ENCODE measurements around the gene NOTUM.

The NOTUM gene

DNA sequence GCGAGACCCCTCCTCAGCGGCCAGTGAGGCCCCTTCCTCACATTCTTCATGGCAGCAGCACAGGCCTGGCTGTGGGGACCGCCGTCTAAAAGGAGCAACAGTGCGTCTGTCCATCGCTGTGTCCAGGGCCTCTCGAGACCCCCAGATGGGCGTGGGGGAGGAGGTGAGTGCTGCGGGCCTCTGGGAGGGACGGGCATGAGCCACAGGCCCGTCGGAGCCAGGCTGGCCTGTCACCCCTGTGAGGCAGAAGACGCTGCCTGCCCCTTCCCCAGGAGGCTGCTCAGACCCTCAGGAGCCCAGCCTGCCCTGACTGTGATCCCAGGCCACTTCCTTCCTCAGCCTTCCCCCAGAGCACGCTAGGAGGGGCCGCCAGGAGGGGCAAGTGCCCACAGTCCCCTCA is 21.8 kb downstream of the NOTUM start:
- peaks cover 6 to 9% of the 10 kb centered on the region in 2 experiments for H3K4me1 ChIP-seq (ENCODE audit: control insufficient read depth in 1 of 2, insufficient read depth in 2 of 2, low read length in 2 of 2)
- H4K12ac ChIP-seq (ENCODE audit: low read depth, low read length): no peak overlapping the region
- no peak overlapping the region for H3K23ac ChIP-seq (ENCODE audit: low read length)
- no peak overlapping the region for H2AK5ac ChIP-seq (ENCODE audit: low read length)
- WGBS (ENCODE audit: extremely low coverage, insufficient coverage, insufficient read length): no CpG with 5 or more reads among the region's 15 CpGs
- H3K4me2 ChIP-seq (ENCODE audit: low read length): no peak overlapping the region
- no peaks in the 10 kb centered on the region for H3K27me3 ChIP-seq (ENCODE audit: insufficient read depth, low read length)
- no peak overlapping the region for H3K14ac ChIP-seq (ENCODE audit: low read length)
- no peak overlapping the region for H3K4ac ChIP-seq (ENCODE audit: low read depth, low read length)
- no peak overlapping the region for H4K91ac ChIP-seq (ENCODE audit: low read depth, low read length)
- H4K8ac ChIP-seq (ENCODE audit: low read depth, low read length): no peak overlapping the region
- H3K27ac ChIP-seq (ENCODE audit: low read depth, low read length): no peak overlapping the region
- H3K79me1 ChIP-seq (ENCODE audit: low read length): peaks cover 9% of the 10 kb centered on the region
- no peak overlapping the region for H2BK5ac ChIP-seq (ENCODE audit: low read depth, low read length, poor library complexity)
- H2BK120ac ChIP-seq (ENCODE audit: insufficient read depth, low read length, poor library complexity): no peak overlapping the region
- H3K9me3 ChIP-seq (ENCODE audit: insufficient read depth, low read depth, low read length): no peaks in the 10 kb centered on the region
- H3K36me3 ChIP-seq (ENCODE audit: control insufficient read depth in 1 of 2, insufficient read depth in 2 of 2, low read length in 2 of 2): peaks cover 4 to 7% of the 10 kb centered on the region in 2 experiments
- no peak overlapping the region for H2BK12ac ChIP-seq (ENCODE audit: low read length)
- no peak for DNase-seq
- no peak overlapping the region for H3K4me3 ChIP-seq (ENCODE audit: low read depth, low read length)
- no peak overlapping the region for H3K9ac ChIP-seq (ENCODE audit: low read length)
- H2AFZ ChIP-seq (ENCODE audit: insufficient read depth, low read length, poor library complexity): no peak overlapping the region
- no peak overlapping the region for H3K18ac ChIP-seq (ENCODE audit: low read length)
- H3K79me2 ChIP-seq (ENCODE audit: control insufficient read depth, insufficient read depth, low read length, poor library complexity): peaks cover 4% of the 10 kb centered on the region

DNA sequence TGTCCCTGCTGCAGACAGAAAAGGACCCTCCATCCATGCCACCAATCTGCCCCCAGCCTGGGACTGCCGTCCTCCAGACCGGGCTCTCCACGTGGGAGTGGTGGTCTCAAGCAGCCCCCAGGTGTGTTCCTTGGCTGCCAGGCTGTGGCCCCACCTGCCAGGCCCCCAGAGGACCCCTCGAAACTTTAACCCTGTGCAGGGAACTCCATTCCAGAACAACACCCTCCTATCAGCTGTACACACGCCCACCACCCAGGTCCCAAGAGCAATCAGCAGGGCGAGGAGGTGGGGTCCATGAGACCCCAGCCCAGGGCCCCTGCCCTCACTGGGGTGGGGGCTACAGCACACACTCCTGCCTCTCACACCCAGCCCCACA is 25.3 kb downstream of the NOTUM start:
- no peak overlapping the region for H3K27ac ChIP-seq (ENCODE audit: low read depth, low read length)
- peaks cover 4 to 10% of the 10 kb centered on the region in 2 experiments for H3K36me3 ChIP-seq (ENCODE audit: control insufficient read depth in 1 of 2, insufficient read depth in 2 of 2, low read length in 2 of 2)
- H3K9ac ChIP-seq (ENCODE audit: low read length): no peak overlapping the region
- no peak overlapping the region for H3K4me3 ChIP-seq (ENCODE audit: low read depth, low read length)
- no peak overlapping the region for H2AFZ ChIP-seq (ENCODE audit: insufficient read depth, low read length, poor library complexity)
- no peak overlapping the region for H2AK5ac ChIP-seq (ENCODE audit: low read length)
- H3K4ac ChIP-seq (ENCODE audit: low read depth, low read length): no peak overlapping the region
- no peak overlapping the region for H3K23ac ChIP-seq (ENCODE audit: low read length)
- no peaks in the 10 kb centered on the region for H3K9me3 ChIP-seq (ENCODE audit: insufficient read depth, low read depth, low read length)
- H2BK12ac ChIP-seq (ENCODE audit: low read length): no peak overlapping the region
- no peak for DNase-seq
- no peaks in the 10 kb centered on the region for H3K27me3 ChIP-seq (ENCODE audit: insufficient read depth, low read length)
- H3K79me2 ChIP-seq (ENCODE audit: control insufficient read depth, insufficient read depth, low read length, poor library complexity): peaks cover 4% of the 10 kb centered on the region
- H3K4me1 ChIP-seq (ENCODE audit: control insufficient read depth in 1 of 2, insufficient read depth in 2 of 2, low read length in 2 of 2): peaks cover 6 to 9% of the 10 kb centered on the region in 2 experiments
- no CpG with 5 or more reads among the region's 6 CpGs for WGBS (ENCODE audit: extremely low coverage, insufficient coverage, insufficient read length)
- H4K8ac ChIP-seq (ENCODE audit: low read depth, low read length): no peak overlapping the region
- no peak overlapping the region for H4K12ac ChIP-seq (ENCODE audit: low read depth, low read length)
- no peak overlapping the region for H2BK120ac ChIP-seq (ENCODE audit: insufficient read depth, low read length, poor library complexity)
- H4K91ac ChIP-seq (ENCODE audit: low read depth, low read length): no peak overlapping the region
- no peak overlapping the region for H3K18ac ChIP-seq (ENCODE audit: low read length)
- H2BK5ac ChIP-seq (ENCODE audit: low read depth, low read length, poor library complexity): no peak overlapping the region
- no peak overlapping the region for H3K14ac ChIP-seq (ENCODE audit: low read length)
- H3K79me1 ChIP-seq (ENCODE audit: low read length): peaks cover 9% of the 10 kb centered on the region
- peak overlapping the region; percentile 18 for H3K4me2 ChIP-seq (ENCODE audit: low read length)

DNA sequence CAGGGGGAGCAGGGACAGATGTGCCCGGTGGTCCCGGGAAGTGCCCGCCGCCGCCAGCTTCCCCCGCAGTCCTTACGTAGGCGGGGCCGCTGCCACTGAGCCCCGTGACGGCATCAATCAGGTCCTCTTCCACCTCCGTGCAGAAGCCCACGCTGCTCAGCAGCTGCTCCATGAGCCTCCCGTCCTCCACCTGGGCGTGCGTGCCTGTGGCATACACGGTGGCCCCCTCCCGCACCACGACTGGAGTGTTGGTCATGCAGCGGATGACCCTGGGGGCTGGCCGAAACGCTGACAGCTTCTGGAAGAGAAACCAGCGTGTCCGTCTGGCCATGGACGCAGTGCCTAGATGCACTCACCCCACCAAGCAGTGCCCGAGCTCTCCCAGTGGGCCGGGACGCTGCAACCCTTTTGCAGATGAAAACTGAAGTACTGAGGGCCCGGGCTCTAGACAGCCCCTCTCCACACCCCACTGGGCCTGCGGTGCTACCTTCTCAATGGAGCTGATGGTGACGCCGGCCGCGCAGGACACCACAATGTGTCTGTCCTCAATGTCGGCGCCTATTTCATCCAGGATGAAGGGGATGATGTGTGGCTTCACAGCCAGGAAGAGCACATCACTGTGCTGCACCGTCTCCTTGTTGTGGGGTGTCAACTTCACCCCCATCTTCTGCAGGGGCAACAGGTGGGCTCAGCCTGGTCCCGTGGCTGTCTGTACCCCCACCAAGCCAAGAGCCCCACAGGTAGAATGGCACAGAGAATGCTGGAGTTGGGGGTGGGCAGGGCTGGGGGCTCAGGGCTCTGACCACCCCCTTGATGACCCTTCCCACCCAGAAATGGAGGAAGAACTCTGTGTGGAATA is 25.9 kb downstream of the NOTUM start:
- Histone ChIP-seq H4K91ac (ENCODE audit: low read depth, low read length) (no peak overlapping the region), H3K9me3 (ENCODE audit: insufficient read depth, low read depth, low read length) (no peaks in the 10 kb centered on the region), H2AK5ac (ENCODE audit: low read length) (no peak overlapping the region), H3K23ac (ENCODE audit: low read length) (no peak overlapping the region), H2BK12ac (ENCODE audit: low read length) (no peak overlapping the region), H3K79me1 (ENCODE audit: low read length) (peaks cover 9% of the 10 kb centered on the region), H3K4ac (ENCODE audit: low read depth, low read length) (no peak overlapping the region), H3K79me2 (ENCODE audit: control insufficient read depth, insufficient read depth, low read length, poor library complexity) (peaks cover 4% of the 10 kb centered on the region), H3K4me3 (ENCODE audit: low read depth, low read length) (no peak overlapping the region), H3K27ac (ENCODE audit: low read depth, low read length) (no peak overlapping the region), H2AFZ (ENCODE audit: insufficient read depth, low read length, poor library complexity) (no peak overlapping the region), H3K9ac (ENCODE audit: low read length) (no peak overlapping the region), H4K8ac (ENCODE audit: low read depth, low read length) (no peak overlapping the region), H2BK5ac (ENCODE audit: low read depth, low read length, poor library complexity) (no peak overlapping the region), H3K14ac (ENCODE audit: low read length) (no peak overlapping the region), H2BK120ac (ENCODE audit: insufficient read depth, low read length, poor library complexity) (no peak overlapping the region), H3K4me1 (ENCODE audit: control insufficient read depth in 1 of 2, insufficient read depth in 2 of 2, low read length in 2 of 2) (peaks cover 6 to 9% of the 10 kb centered on the region in 2 experiments), H3K18ac (ENCODE audit: low read length) (no peak overlapping the region), H3K4me2 (ENCODE audit: low read length) (no peak overlapping the region), H3K27me3 (ENCODE audit: insufficient read depth, low read length) (no peaks in the 10 kb centered on the region), H4K12ac (ENCODE audit: low read depth, low read length) (no peak overlapping the region), H3K36me3 (ENCODE audit: control insufficient read depth in 1 of 2, insufficient read depth in 2 of 2, low read length in 2 of 2) (peaks cover 4 to 10% of the 10 kb centered on the region in 2 experiments)
- no peak for DNase-seq
- no CpG with 5 or more reads among the region's 38 CpGs for WGBS (ENCODE audit: extremely low coverage, insufficient coverage, insufficient read length)

DNA sequence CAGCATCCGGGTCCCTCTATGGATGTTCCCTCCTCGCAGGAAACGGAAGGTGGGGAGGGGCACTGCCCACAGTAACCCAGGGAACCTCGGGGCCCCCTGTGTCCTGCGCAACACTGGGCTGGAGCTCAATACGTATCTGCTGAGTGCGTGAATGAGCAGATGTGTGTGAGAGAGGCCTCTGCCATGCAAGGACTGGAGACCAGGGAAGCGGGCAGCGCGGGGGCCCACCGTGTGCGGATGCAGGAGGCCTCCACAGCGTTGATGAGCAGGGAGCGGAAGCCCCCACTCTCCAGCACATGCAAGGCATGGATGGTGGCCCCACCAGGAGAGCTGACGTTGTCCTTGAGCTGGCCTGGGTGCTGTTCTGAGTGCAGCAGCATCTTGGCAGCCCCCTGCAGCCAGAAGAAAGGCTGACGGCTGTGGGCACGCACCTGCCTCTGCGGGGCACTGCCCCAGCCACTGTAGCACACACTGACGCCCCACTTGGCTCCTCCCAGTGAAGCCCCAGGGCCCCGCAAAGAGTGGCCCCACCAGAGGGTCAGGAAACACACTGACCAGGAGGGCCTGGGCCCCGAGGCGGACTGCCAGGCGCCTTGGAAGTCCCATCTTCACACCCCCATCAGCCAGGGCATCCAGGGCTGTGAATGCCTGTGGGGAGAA is 26.8 kb downstream of the NOTUM start:
- no CpG with 5 or more reads among the region's 23 CpGs for WGBS (ENCODE audit: extremely low coverage, insufficient coverage, insufficient read length)

More for the DNA sequence above, 26.8 kb downstream of the NOTUM start:
- Histone ChIP-seq H4K91ac (ENCODE audit: low read depth, low read length) (no peak overlapping the region), H3K79me1 (ENCODE audit: low read length) (peaks cover 9% of the 10 kb centered on the region), H2BK12ac (ENCODE audit: low read length) (no peak overlapping the region), H2BK5ac (ENCODE audit: low read depth, low read length, poor library complexity) (no peak overlapping the region), H2AK5ac (ENCODE audit: low read length) (no peak overlapping the region), H4K12ac (ENCODE audit: low read depth, low read length) (no peak overlapping the region), H4K8ac (ENCODE audit: low read depth, low read length) (no peak overlapping the region), H3K18ac (ENCODE audit: low read length) (no peak overlapping the region), H3K36me3 (ENCODE audit: control insufficient read depth in 1 of 2, insufficient read depth in 2 of 2, low read length in 2 of 2) (peaks cover 4 to 10% of the 10 kb centered on the region in 2 experiments), H3K23ac (ENCODE audit: low read length) (no peak overlapping the region), H3K79me2 (ENCODE audit: control insufficient read depth, insufficient read depth, low read length, poor library complexity) (peaks cover 4% of the 10 kb centered on the region), H3K27me3 (ENCODE audit: insufficient read depth, low read length) (no peaks in the 10 kb centered on the region), H3K9ac (ENCODE audit: low read length) (no peak overlapping the region), H3K4me1 (ENCODE audit: control insufficient read depth in 1 of 2, insufficient read depth in 2 of 2, low read length in 2 of 2) (peaks cover 6 to 9% of the 10 kb centered on the region in 2 experiments), H3K4me2 (ENCODE audit: low read length) (no peak overlapping the region), H3K14ac (ENCODE audit: low read length) (no peak overlapping the region), H3K9me3 (ENCODE audit: insufficient read depth, low read depth, low read length) (no peaks in the 10 kb centered on the region), H3K4ac (ENCODE audit: low read depth, low read length) (no peak overlapping the region), H2AFZ (ENCODE audit: insufficient read depth, low read length, poor library complexity) (no peak overlapping the region), H2BK120ac (ENCODE audit: insufficient read depth, low read length, poor library complexity) (no peak overlapping the region), H3K27ac (ENCODE audit: low read depth, low read length) (no peak overlapping the region), H3K4me3 (ENCODE audit: low read depth, low read length) (no peak overlapping the region)
- DNase-seq: no peak

Data from trophoblast cell (in vitro differentiated cells and primary cell).